IMR-90 (cell line): ENCODE results near the gene NPHS1. TPM values are rescaled to one million over a fixed set of nuclear protein-coding genes. Genes with fewer than 3 reads are reported as not detected.

Experiments used
- ATAC-seq: fragments of 200-7000 bp; cut with Tn5 transposase; 2 replicates; pipeline ENCODE4 v1.9.1; 2020; ENCODE audit warnings: low read depth, mild to moderate bottlenecking, moderate library complexity
- BruUV-seq: library from RNA; stranded (reverse); fragments of 400-500 nt; replicated peaks from 2 replicates; lab custom pipeline; 2021; lab: Mats Ljungman, UMichigan
- CTCF ChIA-PET: fragments of 300-600 bp; formaldehyde crosslinking; extraction: SDS; loops from one replicate; lab custom pipeline; 2021; ENCODE audit warnings: antibody characterized with exemption; lab: Yijun Ruan, JAX
- POLR2A ChIA-PET: fragments of 300-600 bp; sonication (Branson Sonifier 250); formaldehyde crosslinking; loops from one replicate; lab custom pipeline; 2022; ENCODE audit warnings: antibody characterized with exemption; ENCODE audit not compliant: unreplicated experiment; lab: Charles Lee
- DNase-seq: peaks from one replicate; pipeline ENCODE4 v3.0.0; 2013
- H2AFZ ChIP-seq: replicated peaks from 2 replicates; pipeline ENCODE3; 2013; ENCODE audit warnings: low read length, mild to moderate bottlenecking; ENCODE audit not compliant: poor library complexity
- H2AK5ac ChIP-seq: 2 replicates; pipeline ENCODE4 v1.6.1; 2013; ENCODE audit warnings: low read depth, low read length, inconsistent platforms
- H2AK9ac ChIP-seq: replicated peaks from 2 replicates; pipeline ENCODE3; 2013; ENCODE audit warnings: mild to moderate bottlenecking, low read depth, low read length, moderate library complexity; ENCODE audit not compliant: poor library complexity
- H2BK120ac ChIP-seq: 2 replicates; pipeline ENCODE4 v1.6.1; 2013; ENCODE audit warnings: low read depth, low read length, inconsistent platforms
- H2BK15ac ChIP-seq: 3 replicates; pipeline ENCODE4 v1.6.1; 2013; ENCODE audit warnings: low read depth, low read length, inconsistent platforms
- H2BK20ac ChIP-seq: 2 replicates; pipeline ENCODE4 v1.6.1; 2013; ENCODE audit warnings: low read depth, mild to moderate bottlenecking, inconsistent platforms, low read length, moderate library complexity
- H2BK5ac ChIP-seq: 2 replicates; pipeline ENCODE4 v1.6.1; 2013; ENCODE audit warnings: mild to moderate bottlenecking, low read depth, low read length, inconsistent platforms; ENCODE audit not compliant: poor library complexity, severe bottlenecking
- H3K14ac ChIP-seq: replicated peaks from 2 replicates; pipeline ENCODE4 v1.6.1; 2013; ENCODE audit warnings: low read depth, low read length, inconsistent platforms
- H3K18ac ChIP-seq: 2 replicates; pipeline ENCODE4 v1.6.1; 2013; ENCODE audit warnings: low read depth, low read length, control low read depth
- H3K23ac ChIP-seq: 2 replicates; pipeline ENCODE4 v1.6.1; 2013; ENCODE audit warnings: low read depth, low read length, inconsistent platforms
- H3K27ac ChIP-seq: 2 replicates; pipeline ENCODE4 v1.5.1; 2013; ENCODE audit warnings: mild to moderate bottlenecking, control low read depth, low read length; ENCODE audit not compliant: insufficient read depth
- H3K27me3 ChIP-seq: 2 replicates; pipeline ENCODE4 v1.6.1; 2013; ENCODE audit warnings: low read length; ENCODE audit not compliant: control insufficient read depth, insufficient read depth
- H3K36me3 ChIP-seq: 2 replicates; pipeline ENCODE4 v1.6.1; 2013; ENCODE audit warnings: low read length, mixed read lengths; ENCODE audit not compliant: control insufficient read depth, insufficient read depth
- H3K4ac ChIP-seq: 2 replicates; pipeline ENCODE4 v1.6.1; 2013; ENCODE audit warnings: low read depth, low read length, inconsistent platforms
- H3K4me1 ChIP-seq: 2 replicates; pipeline ENCODE4 v1.6.1; 2013; ENCODE audit warnings: low read length, mixed read lengths; ENCODE audit not compliant: control insufficient read depth, insufficient read depth
- H3K4me2 ChIP-seq: 2 replicates; pipeline ENCODE4 v1.6.1; 2013; ENCODE audit warnings: low read depth, mild to moderate bottlenecking, control low read depth, low read length, moderate library complexity
- H3K4me3 ChIP-seq: 2 replicates; pipeline ENCODE4 v1.5.1; 2013; ENCODE audit warnings: low read depth, mild to moderate bottlenecking, control low read depth, low read length, moderate library complexity; ENCODE audit not compliant: insufficient read depth
- H3K56ac ChIP-seq: 2 replicates; pipeline ENCODE4 v1.6.1; 2013; ENCODE audit warnings: low read length, inconsistent platforms; ENCODE audit not compliant: insufficient read depth; ENCODE audit errors: extremely low read depth
- H3K79me1 ChIP-seq, 2 experiments: 2 replicates each; pipeline ENCODE4 v1.6.1; 2013; ENCODE audit warnings: low read length in 2 of 2, inconsistent platforms in 1 of 2, low read depth in 1 of 2
- H3K9ac ChIP-seq: 2 replicates; pipeline ENCODE4 v1.6.1; 2013; ENCODE audit warnings: low read depth, low read length, control low read depth
- H3K9me1 ChIP-seq: 2 replicates; pipeline ENCODE4 v1.6.1; 2013; ENCODE audit warnings: low read length, inconsistent platforms; ENCODE audit not compliant: insufficient read depth
- H3K9me3 ChIP-seq: 2 replicates; pipeline ENCODE4 v1.6.1; 2013; ENCODE audit warnings: low read length; ENCODE audit not compliant: control insufficient read depth, insufficient read depth
- H4K20me1 ChIP-seq: 2 replicates; pipeline ENCODE4 v1.6.1; 2013; ENCODE audit warnings: low read length, inconsistent platforms; ENCODE audit not compliant: insufficient read depth
- H4K5ac ChIP-seq: 2 replicates; pipeline ENCODE4 v1.6.1; 2013; ENCODE audit warnings: mild to moderate bottlenecking, low read depth, low read length, control low read depth
- H4K8ac ChIP-seq, 2 experiments: 2 replicates each; pipeline ENCODE4 v1.6.1; 2013; ENCODE audit warnings: low read depth in 2 of 2, low read length in 2 of 2, control low read depth in 1 of 2, inconsistent platforms in 1 of 2
- H4K91ac ChIP-seq: 2 replicates; pipeline ENCODE4 v1.6.1; 2013; ENCODE audit warnings: low read depth, low read length, inconsistent platforms; ENCODE audit not compliant: insufficient read depth
- CEBPB ChIP-seq: IDR thresholded peaks from 2 replicates; pipeline ENCODE4 v1.6.1; 2012; ENCODE audit warnings: low read depth, low read length, improper control_type of control experiment
- CTCF ChIP-seq: conservative IDR thresholded peaks from 2 replicates; pipeline ENCODE4 v1.5.1; 2012; ENCODE audit warnings: mild to moderate bottlenecking, low read depth, low read length, improper control_type of control experiment
- ELK1 ChIP-seq: fragments of 150-350 bp; IDR thresholded peaks from 2 replicates; pipeline ENCODE4 v1.6.1; 2016; ENCODE audit warnings: low read depth, mild to moderate bottlenecking, low read length, moderate library complexity, borderline replicate concordance
- FOS ChIP-seq: fragments of 150-350 bp; IDR thresholded peaks from 2 replicates; pipeline ENCODE4 v1.6.1; 2016; ENCODE audit warnings: low read depth, low read length
- MAFK ChIP-seq: IDR thresholded peaks from 2 replicates; pipeline ENCODE4 v1.6.1; 2012; ENCODE audit warnings: low read depth, low read length, improper control_type of control experiment
- MXI1 ChIP-seq: IDR thresholded peaks from 2 replicates; pipeline ENCODE4 v1.6.1; 2012; ENCODE audit warnings: low read depth, mild to moderate bottlenecking, low read length, moderate library complexity, borderline replicate concordance
- NFE2L2 ChIP-seq: fragments of 150-350 bp; IDR thresholded peaks from 2 replicates; pipeline ENCODE4 v1.6.1; 2016; ENCODE audit warnings: low read depth, mild to moderate bottlenecking, low read length
- POLR2A ChIP-seq: IDR thresholded peaks from 2 replicates; pipeline ENCODE4 v1.6.1; 2012; ENCODE audit warnings: mild to moderate bottlenecking, low read depth, low read length
- RAD21 ChIP-seq: IDR thresholded peaks from 2 replicates; pipeline ENCODE4 v1.6.1; 2012; ENCODE audit warnings: low read length, improper control_type of control experiment
- RCOR1 ChIP-seq: IDR thresholded peaks from 2 replicates; pipeline ENCODE4 v1.6.1; 2012; ENCODE audit warnings: mild to moderate bottlenecking, low read length, improper control_type of control experiment; ENCODE audit not compliant: insufficient replicate concordance
- RFX5 ChIP-seq: IDR thresholded peaks from 2 replicates; pipeline ENCODE4 v1.8.0; 2012; ENCODE audit warnings: low read depth, mild to moderate bottlenecking, low read length, moderate library complexity
- SMC3 ChIP-seq: fragments of 150-350 bp; IDR thresholded peaks from 2 replicates; pipeline ENCODE4 v1.6.1; 2016; ENCODE audit warnings: low read depth, mild to moderate bottlenecking, antibody characterized with exemption, low read length, moderate library complexity
- USF2 ChIP-seq: fragments of 150-350 bp; IDR thresholded peaks from 2 replicates; pipeline ENCODE4 v1.6.1; 2017; ENCODE audit warnings: mild to moderate bottlenecking, antibody characterized with exemption, low read length, low read depth
- WGBS, 2 experiments: methylation state at CpG; one replicate each; pipeline versions ENCODE4 v1.1.5 to v1.1.7; 2013; ENCODE audit warnings: missing lambda C conversion rate in 2 of 2; ENCODE audit not compliant: insufficient read length in 1 of 2; ENCODE audit errors: extremely low coverage in 2 of 2; 5-methylcytosine and 5-hydroxymethylcytosine counted together
- dilution Hi-C: fragments of 300-500 bp; cut with HindIII; formaldehyde crosslinking; loops from one replicate; pipeline ENCODE4 v1.14.3; 2018; ENCODE audit warnings: low sequenced_read_pairs; ENCODE audit not compliant: unreplicated experiment
- in situ Hi-C: fragments of 300-500 bp; cut with MboI; formaldehyde crosslinking; loops from 3 replicates; pipeline ENCODE4 v1.14.3; 2019; ENCODE audit warnings: low sequenced_read_pairs, inconsistent platforms, mixed read lengths
- intact Hi-C: fragments of 100-400 bp; cut with micrococcal nuclease; formaldehyde crosslinking; loops from 2 replicates; pipeline ENCODE4 v1.10.0; 2022
- polyA plus RNA-seq, 3 experiments: library from polyadenylated mRNA; depleted of rRNA; stranded (reverse); fragments of >200 nt; gene quantifications; 2 replicates each; pipeline ENCODE4 v1.2.3, GENCODE V29; 2012; ENCODE audit warnings: low replicate concordance in 1 of 3
- total RNA-seq: library from RNA; depleted of rRNA; stranded (reverse); fragments of >200 nt; gene quantifications from 2 replicates; pipeline ENCODE4 v1.2.3, GENCODE V29; 2012

The NPHS1 gene
- total and polyA plus RNA-seq, 2 of the 4 experiments (the other 2 are of a cell fraction): not detected

- peaks cover 6% of the 10 kb centered on the region; the same call in 1 of the 2 replicates for H3K9me1 ChIP-seq
- peak overlapping the region; percentile 85 for H3K4me2 ChIP-seq
- H3K27me3 ChIP-seq: no peaks in the 10 kb centered on the region
- peaks cover 6% of the 10 kb centered on the region for H3K4me1 ChIP-seq
- no peak for TF ChIP-seq SMC3
- no peak for TF ChIP-seq RCOR1
- TF ChIP-seq USF2: no peak
- TF ChIP-seq RFX5: no peak
- no peak for TF ChIP-seq MXI1
- no peak for TF ChIP-seq NFE2L2
- TF ChIP-seq CEBPB: no peak
- no peak for TF ChIP-seq RAD21
- no peak for TF ChIP-seq FOS
- TF ChIP-seq MAFK: no peak
- no peak for TF ChIP-seq ELK1
- TF ChIP-seq POLR2A: no peak
- TF ChIP-seq CTCF: no peak
- H3K36me3 ChIP-seq: peaks cover 4% of the 10 kb centered on the region
- H3K23ac ChIP-seq: 0 out of 2 replicates have a peak overlapping the region, but pooled peaks have one; percentile 63
- ChIA-PET CTCF (no interaction called here), POLR2A (no interaction called here)
- H2BK15ac ChIP-seq: no peak overlapping the region
- no peak overlapping the region for H3K18ac ChIP-seq
- H3K9me3 ChIP-seq: no peaks in the 10 kb centered on the region
- H3K56ac ChIP-seq: no peak overlapping the region
- H4K8ac ChIP-seq: peak overlapping the region; percentile 24 to 66; a peak in 2 of 4 replicates
- in situ Hi-C loops: no loop called here
- no peaks in the 10 kb centered on the region for H4K20me1 ChIP-seq
- H2BK20ac ChIP-seq: no peak overlapping the region
- DNase-seq (no peak), ATAC-seq (no peak)
- peak overlapping the region; percentile 24 for H4K5ac ChIP-seq
- H2AK9ac ChIP-seq: peak overlapping the region; percentile 84
- no TSS peak for BruUV-seq
- H3K4me3 ChIP-seq: peak overlapping the region; percentile 86
- WGBS, 2 experiments: 44% methylated on average over 7 of the region's 13 CpGs; no CpG with 5 or more reads in 1 of the 2 experiments
- peak overlapping the region; percentile 77 for H3K14ac ChIP-seq
- H2AFZ ChIP-seq: peak overlapping the region; percentile 78
- peak overlapping the region; percentile 49; the same call in 1 of the 2 replicates for H3K4ac ChIP-seq
- H3K27ac ChIP-seq: no peak overlapping the region; the same call in 1 of the 2 replicates
- dilution Hi-C loops: no loop called here
- peak overlapping the region; percentile 61; the same call in 1 of the 2 replicates for H4K91ac ChIP-seq
- H3K9ac ChIP-seq: peak overlapping the region; percentile 45; the same call in 1 of the 2 replicates
- H2BK5ac ChIP-seq: no peak overlapping the region
- no peak overlapping the region for H2BK120ac ChIP-seq
- peak overlapping the region; percentile 74 for H2AK5ac ChIP-seq
- peaks cover 7 to 18% of the 10 kb centered on the region in 2 experiments for H3K79me1 ChIP-seq
- intact Hi-C loops: no loop called here
These were observed 76.1 kb downstream of the NPHS1 start for GRCh38 chr19:35776102-35776788.
